ENCODE data around the gene PDGFD. TPM values are rescaled to one million over a fixed set of nuclear protein-coding genes. Genes with fewer than 3 reads are reported as not detected.

Gene PDGFD
- total RNA-seq, 1 donor from 2014 or later, result 0.53 TPM

- DNase-seq (ENCODE audit: low read depth) (no peak), FAIRE-seq (no peak)
- no peaks in the 10 kb centered on the region for H3K27me3 ChIP-seq (ENCODE audit: control insufficient read depth, insufficient read depth, low read length)
- TF ChIP-seq CTCF (IDR thresholded peaks at IDR 0.05; ENCODE audit: insufficient read depth, low read length, severe bottlenecking), result no peak
- no peak overlapping the region for H3K4me3 ChIP-seq (ENCODE audit: low read depth, low read length)
- H3K36me3 ChIP-seq (ENCODE audit: control insufficient read depth, insufficient read depth, low read length), result no peaks in the 10 kb centered on the region
These were observed 10.9 kb downstream of the PDGFD start for GRCh38 chr11:104152941-104153505.

- FAIRE-seq (no peak), DNase-seq (ENCODE audit: low read depth) (peak; percentile 39)
- H3K4me3 ChIP-seq (ENCODE audit: low read depth, low read length), result no peak overlapping the region
- no peaks in the 10 kb centered on the region for H3K27me3 ChIP-seq (ENCODE audit: control insufficient read depth, insufficient read depth, low read length)
- H3K36me3 ChIP-seq (ENCODE audit: control insufficient read depth, insufficient read depth, low read length), result no peaks in the 10 kb centered on the region
- TF ChIP-seq CTCF (IDR thresholded peaks at IDR 0.05; ENCODE audit: insufficient read depth, low read length, severe bottlenecking), result peak; percentile 18
These were observed 12.3 kb downstream of the PDGFD start for GRCh38 chr11:104151404-104152204.

GRCh38 chr11:104148706-104149105 lies 15.2 kb downstream of the PDGFD start:
- DNase-seq (ENCODE audit: low read depth), result no peak
- Histone ChIP-seq H3K27me3 (ENCODE audit: control insufficient read depth, insufficient read depth, low read length) (no peaks in the 10 kb centered on the region), H3K4me3 (ENCODE audit: low read depth, low read length) (no peak overlapping the region), H3K36me3 (ENCODE audit: control insufficient read depth, insufficient read depth, low read length) (no peaks in the 10 kb centered on the region)
- no peak for FAIRE-seq
- TF ChIP-seq CTCF (IDR thresholded peaks at IDR 0.05; ENCODE audit: insufficient read depth, low read length, severe bottlenecking), result no peak

GRCh38 chr11:104148074-104148473 lies 15.9 kb downstream of the PDGFD start:
- no peaks in the 10 kb centered on the region for H3K27me3 ChIP-seq (ENCODE audit: control insufficient read depth, insufficient read depth, low read length)
- H3K4me3 ChIP-seq (ENCODE audit: low read depth, low read length), result no peak overlapping the region
- DNase-seq (ENCODE audit: low read depth), result peak; percentile 25
- no peak for FAIRE-seq
- no peaks in the 10 kb centered on the region for H3K36me3 ChIP-seq (ENCODE audit: control insufficient read depth, insufficient read depth, low read length)
- TF ChIP-seq CTCF (IDR thresholded peaks at IDR 0.05; ENCODE audit: insufficient read depth, low read length, severe bottlenecking), result no peak

- no peak for FAIRE-seq
- no peaks in the 10 kb centered on the region for H3K36me3 ChIP-seq (ENCODE audit: control insufficient read depth, insufficient read depth, low read length)
- no peak for DNase-seq (ENCODE audit: low read depth)
These were observed 17.0 kb downstream of the PDGFD start for GRCh38 chr11:104146943-104147342.

More at GRCh38 chr11:104146943-104147342, 17.0 kb downstream of the PDGFD start:
- Histone ChIP-seq H3K27me3 (ENCODE audit: control insufficient read depth, insufficient read depth, low read length) (no peaks in the 10 kb centered on the region), H3K4me3 (ENCODE audit: low read depth, low read length) (no peak overlapping the region)
- TF ChIP-seq CTCF (IDR thresholded peaks at IDR 0.05; ENCODE audit: insufficient read depth, low read length, severe bottlenecking), result no peak
